SHP77 treated with DMSO at 0.1 percent for 48 hours (cell line): ENCODE data around the gene CTNNA3.

Experiments
- DNase-seq: peaks from one replicate; lab custom pipeline; 2025; lab: John Stamatoyannopoulos, UW

The CTNNA3 gene

DNA sequence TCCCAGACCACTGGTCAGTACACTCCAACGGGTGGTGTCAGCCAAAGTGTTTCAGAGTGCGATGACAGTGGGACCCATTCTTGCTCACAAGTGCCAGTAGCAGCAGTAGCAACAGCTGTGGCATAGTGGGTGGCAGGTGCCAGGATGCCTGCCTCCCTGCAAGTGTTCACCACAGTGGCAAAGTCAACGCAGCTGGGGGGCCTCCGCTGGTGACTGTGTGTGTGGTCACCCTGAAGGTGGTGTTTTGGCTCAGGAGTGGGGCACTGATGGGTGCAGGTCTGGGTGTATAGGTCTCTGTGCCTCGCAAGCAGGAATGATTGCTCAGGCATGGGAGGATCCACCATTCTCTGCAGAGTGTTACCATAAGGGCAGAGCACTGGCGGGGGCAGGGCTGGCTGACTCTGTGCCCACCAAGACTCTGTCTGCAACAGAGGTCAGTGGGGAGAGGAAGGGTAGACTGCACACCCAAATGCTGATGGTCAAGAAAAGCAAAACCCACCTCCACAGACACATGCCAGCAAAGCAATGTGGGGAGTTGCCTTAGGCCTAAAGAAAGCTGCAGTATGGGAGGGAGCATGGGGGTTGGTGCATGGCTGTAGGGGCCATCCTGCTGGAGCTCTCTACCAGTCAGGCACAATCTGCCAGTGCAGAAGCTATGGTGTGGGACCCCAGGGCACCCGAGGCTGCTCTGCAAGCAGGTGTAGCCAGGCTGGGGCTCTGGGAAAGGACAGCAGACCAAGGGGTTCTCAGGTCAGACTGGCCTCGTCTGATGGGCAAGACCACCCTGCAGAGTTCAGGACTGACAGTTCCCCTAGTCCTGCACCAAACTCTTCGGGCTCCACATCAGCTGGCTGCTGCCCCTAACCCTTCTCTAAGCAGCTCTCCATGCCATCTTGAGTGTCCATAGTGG is 368.1 kb downstream of the CTNNA3 start:
- no peak for DNase-seq

DNA sequence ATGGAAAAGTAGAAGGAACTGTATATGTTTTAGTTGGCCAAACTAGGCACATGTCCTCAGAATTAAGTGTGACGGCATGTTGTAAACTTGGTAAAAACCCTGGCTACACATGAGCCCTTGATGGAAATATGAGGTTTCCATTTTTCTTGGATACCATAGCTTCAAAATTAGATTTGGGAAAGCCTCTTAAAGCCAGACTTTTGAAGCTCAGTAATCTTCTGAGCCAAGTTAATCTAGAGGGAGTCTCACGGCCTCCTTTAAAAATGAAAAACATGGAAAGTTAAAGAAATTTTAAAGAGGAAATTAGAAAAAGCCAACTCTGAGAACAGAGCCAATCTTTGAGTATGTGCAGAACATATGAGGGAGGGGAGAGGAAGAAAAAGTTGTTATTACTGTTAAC is 376.0 kb downstream of the CTNNA3 start:
- DNase-seq = no peak

DNA sequence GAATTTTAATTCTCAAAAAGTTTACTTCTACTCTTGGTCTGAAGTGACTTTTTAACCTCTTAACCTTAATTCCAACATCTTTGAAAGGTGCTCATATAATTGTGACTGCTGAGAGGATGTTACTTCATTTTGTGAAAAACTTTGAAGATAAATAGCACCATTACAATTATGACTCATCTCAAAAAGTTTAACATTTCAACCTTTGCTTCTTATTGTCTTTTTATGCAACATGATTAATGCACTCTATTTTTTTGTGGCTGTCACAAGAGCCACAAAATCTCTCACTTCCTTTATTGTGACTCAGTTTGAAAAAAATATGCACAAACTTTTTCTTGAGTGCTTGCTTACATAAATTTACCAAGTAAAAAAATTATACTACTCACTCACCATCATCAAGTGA is 387.1 kb downstream of the CTNNA3 start:
- no peak for DNase-seq

GRCh38 chr10:67306588-67307205 is 389.3 kb downstream of the CTNNA3 start:
- DNase-seq = no peak

- no peak for DNase-seq
These were observed 393.3 kb downstream of the CTNNA3 start for GRCh38 chr10:67302701-67303100.

GRCh38 chr10:67299761-67300160 is 396.2 kb downstream of the CTNNA3 start:
- no peak for DNase-seq

GRCh38 chr10:67297637-67298181 is 398.3 kb downstream of the CTNNA3 start:
- DNase-seq = no peak

DNA sequence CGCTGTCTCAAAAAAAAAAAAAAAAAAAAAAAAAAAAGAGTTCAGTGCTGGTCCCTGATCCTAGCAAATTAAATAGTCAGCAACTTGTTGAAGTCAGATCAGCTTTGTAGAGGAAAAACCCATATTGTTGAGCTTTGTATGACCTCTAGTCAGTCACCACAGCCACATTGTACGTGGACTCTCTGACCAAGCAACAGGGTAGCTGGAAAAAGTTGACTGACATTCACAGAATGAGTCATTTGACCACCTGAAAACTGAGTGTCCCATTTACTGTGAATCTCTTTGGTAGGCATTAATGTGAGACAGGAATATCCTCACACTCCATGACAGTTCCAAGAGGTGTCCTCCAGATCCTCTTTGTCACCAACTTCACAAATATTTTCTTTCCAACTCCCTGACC is 399.1 kb downstream of the CTNNA3 start:
- no peak for DNase-seq

GRCh38 chr10:67288688-67289410 is 407.1 kb downstream of the CTNNA3 start:
- DNase-seq = no peak

DNA sequence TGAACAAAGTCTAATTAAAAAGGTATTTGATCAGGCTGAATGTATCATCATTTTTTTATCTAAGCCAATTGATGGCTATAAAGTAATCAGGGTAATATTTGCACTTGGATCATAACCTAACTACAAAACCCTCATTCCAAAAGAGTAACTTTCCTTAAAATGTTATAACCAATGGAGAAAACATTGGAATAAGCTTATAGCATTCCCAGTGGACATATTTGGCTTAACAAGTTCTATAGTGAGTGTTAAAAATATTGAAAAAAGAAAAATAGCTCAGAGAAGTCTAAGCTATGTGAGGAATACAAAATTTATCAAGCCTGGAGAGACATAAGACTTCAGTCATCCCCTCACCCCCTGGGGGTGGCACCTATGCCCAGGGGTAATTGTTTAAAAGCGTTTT is 411.4 kb downstream of the CTNNA3 start:
- no peak for DNase-seq

DNA sequence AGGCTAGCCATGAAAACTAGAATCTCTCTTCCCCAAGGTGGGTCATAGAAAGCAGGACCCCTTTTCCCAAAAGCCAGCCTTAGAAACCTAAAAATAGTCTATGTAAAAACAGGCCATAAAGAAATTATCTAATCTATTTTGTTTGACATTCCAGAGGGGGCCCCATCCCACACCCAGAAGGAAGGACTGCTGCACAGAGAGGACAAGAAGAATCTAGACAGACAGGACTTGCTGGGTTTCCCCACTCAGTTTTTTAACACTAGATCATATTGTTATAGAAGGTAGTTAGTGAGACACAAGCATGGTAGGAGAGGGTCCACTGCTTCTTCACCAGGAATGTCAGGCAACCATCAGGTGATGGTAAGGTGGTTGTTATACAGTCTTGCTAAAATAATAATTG is 413.1 kb downstream of the CTNNA3 start:
- no peak for DNase-seq

DNA sequence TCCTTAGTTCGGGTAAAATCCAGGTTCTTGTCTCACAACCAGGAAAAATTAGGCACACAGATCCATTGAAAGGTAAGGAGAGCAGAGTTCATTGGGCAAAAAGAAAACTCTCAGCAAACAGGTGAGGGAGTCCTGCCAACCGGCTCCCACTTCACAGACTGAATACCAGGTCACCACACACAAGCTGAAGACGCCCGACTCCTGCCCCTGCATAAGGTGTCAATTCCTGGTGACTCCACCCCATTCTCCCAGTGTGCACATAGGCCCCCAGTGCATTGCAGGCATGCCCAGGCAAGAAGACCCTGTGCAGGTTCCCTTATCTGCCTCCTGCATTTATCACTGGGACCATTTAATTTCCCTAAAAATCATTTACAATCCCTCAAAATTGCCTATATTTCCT is 415.6 kb downstream of the CTNNA3 start:
- DNase-seq = no peak

DNA sequence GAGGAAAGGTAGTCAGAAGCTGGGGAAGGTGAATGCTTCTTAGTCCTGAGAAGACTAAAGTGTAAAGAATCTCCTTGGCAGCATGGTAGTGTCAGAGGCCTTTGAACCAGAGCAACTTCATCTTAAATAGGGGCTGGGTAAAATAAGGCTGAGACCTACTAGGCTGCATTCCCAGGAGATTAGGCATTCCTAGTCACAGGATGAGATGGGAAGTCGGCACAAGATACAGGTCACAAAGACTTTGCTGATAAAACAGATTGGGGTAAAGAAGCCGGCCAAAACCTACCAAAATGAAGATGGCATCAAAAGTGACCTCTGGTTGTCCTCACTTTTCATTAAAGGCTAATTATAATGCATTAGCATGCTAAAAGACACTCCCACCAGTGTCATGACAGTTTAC is 418.6 kb downstream of the CTNNA3 start:
- DNase-seq = no peak

GRCh38 chr10:67269828-67270227 is 426.2 kb downstream of the CTNNA3 start:
- DNase-seq = no peak

DNA sequence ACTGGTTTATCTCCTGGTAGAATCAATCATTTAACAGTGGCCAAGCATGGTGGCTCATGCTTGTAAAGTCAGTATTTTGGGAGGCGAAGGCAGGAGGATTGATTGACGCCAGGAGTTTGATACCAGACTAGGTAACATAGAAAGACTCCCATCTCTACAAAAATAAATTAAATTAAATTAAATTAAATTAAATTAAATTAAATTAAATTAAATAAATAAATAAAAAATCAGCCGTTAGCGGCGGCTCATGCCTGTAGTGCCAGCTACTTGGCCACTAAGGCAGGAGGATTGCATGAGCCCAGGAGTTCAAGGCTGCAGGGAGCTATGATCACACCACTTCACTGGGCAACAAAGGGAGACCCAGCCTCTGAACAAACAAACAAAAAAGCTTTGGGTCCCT is 427.8 kb downstream of the CTNNA3 start:
- no peak for DNase-seq

DNA sequence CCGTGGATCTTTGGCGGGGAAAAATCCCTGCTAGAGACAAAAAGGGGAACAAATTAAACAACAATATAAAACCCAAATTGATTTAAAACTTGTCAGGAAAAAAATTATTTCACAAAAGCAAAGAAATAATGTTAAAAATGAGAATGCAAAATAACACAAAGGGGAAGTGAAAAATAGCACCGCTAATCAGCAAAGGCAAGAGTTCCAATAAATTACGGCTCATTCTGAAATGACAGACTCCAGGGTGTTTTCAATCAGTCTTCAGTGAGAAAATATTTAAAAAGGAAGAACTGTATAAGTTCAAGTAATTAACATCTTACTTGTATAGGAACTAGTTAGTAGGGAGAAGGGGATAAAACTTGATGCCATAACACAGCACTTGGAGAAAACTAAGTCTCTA is 433.3 kb downstream of the CTNNA3 start:
- no peak for DNase-seq

DNA sequence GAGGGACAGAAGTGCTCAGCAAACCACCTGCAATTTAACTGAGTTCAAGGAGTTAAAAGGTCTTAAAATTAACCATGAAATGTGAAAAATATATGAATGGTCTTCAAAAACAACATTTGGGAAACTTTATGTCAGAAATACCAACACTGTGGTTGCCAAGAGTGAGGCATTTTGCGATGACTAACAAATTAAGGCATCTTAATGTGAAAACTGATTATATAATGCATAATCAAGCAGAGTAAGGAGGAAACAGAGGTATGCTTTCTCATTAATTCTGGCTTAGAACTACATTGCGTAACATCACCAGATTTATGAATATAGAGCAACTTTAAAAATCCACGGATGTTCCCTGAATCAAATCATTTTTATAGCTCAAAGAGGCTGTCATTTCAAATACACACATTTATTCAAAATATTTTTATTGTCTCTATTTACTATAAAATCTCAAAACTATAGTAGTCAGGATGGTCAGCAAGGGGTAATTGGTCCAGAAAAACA is 434.6 kb downstream of the CTNNA3 start:
- no peak for DNase-seq

- no peak for DNase-seq
These were observed 436.6 kb downstream of the CTNNA3 start for GRCh38 chr10:67259319-67259929.

- no peak for DNase-seq
These were observed 438.4 kb downstream of the CTNNA3 start for GRCh38 chr10:67257427-67258144.

DNA sequence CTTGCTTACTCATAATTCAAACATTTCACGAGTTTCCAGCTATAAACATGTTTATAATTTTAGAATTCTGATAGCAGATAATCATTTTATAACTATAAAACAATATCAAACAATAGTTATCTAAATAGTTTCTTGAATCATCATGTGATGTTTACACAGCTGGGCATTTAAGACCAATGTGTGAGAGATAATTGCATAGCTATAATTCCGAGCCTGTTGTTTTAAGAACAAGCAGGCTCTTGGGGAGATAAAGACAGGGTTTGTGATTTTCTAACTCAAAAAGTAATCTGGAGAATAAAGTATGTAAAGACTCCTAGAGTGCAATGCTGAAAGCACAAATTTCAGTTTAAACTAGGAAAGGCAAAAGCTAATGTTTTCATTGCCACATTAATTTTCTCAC is 439.0 kb downstream of the CTNNA3 start:
- no peak for DNase-seq

DNA sequence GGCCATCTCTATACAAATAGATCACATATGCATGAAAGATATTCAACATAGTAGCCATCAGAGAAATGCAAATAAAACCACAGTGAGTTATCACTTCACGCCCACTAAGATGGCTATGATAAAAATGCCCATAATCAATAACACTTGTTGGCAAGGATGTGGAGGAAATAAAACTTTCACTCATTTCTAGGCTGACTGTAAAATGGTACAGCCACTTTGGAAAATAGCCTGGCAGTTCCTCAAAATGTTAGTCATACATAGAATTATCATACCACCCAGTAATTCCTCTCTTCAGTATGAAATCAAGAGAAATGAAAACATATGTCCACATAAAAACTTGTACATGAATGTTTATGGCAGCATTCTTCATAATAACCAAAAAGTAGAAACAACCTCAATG is 445.3 kb downstream of the CTNNA3 start:
- DNase-seq = no peak
